Measurements from ENCODE around the gene MAOA.
A peak's percentile ranks its signal among the peaks of the same experiment; 100 is the strongest.

DNA sequence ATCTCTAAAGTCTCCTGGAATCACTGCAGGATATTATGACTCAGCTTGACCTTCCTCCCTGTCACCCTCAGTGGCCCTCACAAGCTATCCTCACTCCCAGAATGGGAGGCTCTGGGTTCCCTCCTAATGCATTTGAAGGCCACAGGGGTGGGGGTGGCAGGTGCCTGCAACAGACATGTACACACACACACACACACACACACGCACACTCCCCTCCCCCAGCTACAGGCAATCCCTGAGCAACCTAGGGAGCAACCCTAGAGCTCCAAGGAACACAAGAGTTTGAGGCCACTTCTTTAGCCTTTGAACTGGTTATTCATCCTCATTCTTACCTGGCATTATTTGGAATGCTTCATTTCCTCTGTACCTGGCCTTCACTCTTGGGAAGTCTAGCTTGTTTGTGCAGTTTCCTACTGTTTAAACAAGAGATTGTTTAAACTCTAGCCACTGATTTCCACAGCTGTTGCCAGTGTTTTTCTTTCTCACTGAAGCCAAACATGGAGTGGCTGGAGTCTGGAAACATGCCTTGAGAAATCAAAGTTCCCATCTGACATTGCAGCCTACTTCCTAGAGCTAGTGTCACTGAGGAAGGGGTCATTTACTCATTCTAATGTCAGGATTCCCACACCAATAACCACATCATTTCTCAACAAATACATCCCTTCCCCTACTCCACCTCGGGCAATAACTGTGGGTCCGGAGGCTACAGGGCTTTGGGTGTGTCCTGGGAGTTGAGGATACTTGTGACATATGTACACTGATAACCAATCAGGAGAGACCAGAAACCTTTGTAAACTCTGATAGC lies 37.7 kb downstream of the MAOA start:
- peak; percentile 43; the same call in 1 of the 2 replicates for TF ChIP-seq NR2C2 (CRISPR knock-in tag; IDR thresholded peaks at IDR 0.05; ENCODE audit: borderline replicate concordance)
- TF ChIP-seq, protein P1, sequence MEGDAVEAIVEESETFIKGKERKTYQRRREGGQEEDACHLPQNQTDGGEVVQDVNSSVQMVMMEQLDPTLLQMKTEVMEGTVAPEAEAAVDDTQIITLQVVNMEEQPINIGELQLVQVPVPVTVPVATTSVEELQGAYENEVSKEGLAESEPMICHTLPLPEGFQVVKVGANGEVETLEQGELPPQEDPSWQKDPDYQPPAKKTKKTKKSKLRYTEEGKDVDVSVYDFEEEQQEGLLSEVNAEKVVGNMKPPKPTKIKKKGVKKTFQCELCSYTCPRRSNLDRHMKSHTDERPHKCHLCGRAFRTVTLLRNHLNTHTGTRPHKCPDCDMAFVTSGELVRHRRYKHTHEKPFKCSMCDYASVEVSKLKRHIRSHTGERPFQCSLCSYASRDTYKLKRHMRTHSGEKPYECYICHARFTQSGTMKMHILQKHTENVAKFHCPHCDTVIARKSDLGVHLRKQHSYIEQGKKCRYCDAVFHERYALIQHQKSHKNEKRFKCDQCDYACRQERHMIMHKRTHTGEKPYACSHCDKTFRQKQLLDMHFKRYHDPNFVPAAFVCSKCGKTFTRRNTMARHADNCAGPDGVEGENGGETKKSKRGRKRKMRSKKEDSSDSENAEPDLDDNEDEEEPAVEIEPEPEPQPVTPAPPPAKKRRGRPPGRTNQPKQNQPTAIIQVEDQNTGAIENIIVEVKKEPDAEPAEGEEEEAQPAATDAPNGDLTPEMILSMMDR (CRISPR knock-in tag; IDR thresholded peaks at IDR 0.05), result no peak
- peak; percentile 23; the same call in 1 of the 2 replicates for TF ChIP-seq CBFB (CRISPR knock-in tag; IDR thresholded peaks at IDR 0.05)
- TF ChIP-seq TRIM24 (CRISPR knock-in tag; IDR thresholded peaks at IDR 0.05), result no peak
- TF ChIP-seq, protein P2, sequence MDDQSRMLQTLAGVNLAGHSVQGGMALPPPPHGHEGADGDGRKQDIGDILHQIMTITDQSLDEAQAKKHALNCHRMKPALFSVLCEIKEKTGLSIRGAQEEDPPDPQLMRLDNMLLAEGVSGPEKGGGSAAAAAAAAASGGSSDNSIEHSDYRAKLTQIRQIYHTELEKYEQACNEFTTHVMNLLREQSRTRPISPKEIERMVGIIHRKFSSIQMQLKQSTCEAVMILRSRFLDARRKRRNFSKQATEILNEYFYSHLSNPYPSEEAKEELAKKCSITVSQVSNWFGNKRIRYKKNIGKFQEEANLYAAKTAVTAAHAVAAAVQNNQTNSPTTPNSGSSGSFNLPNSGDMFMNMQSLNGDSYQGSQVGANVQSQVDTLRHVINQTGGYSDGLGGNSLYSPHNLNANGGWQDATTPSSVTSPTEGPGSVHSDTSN (CRISPR knock-in tag; IDR thresholded peaks at IDR 0.05; ENCODE audit: borderline replicate concordance), result no peak
- no peak for TF ChIP-seq SIN3B (IDR thresholded peaks at IDR 0.05; ENCODE audit: low read length)
- TF ChIP-seq RFX5 (IDR thresholded peaks at IDR 0.05; ENCODE audit: low read depth, low read length), result no peak
- no peak for TF ChIP-seq NCOA5 (CRISPR knock-in tag; IDR thresholded peaks at IDR 0.05)
- TF ChIP-seq ZNF263 (CRISPR knock-in tag; IDR thresholded peaks at IDR 0.05), result no peak
- TF ChIP-seq NCOA1 (CRISPR knock-in tag; IDR thresholded peaks at IDR 0.05), result no peak
